ENCODE results near the gene SMURF1.
"Not testable (repeated sequence)": the region's sequence is repeated elsewhere in the genome, so short reads cannot be mapped to it uniquely, and the experiment has no call there.

Gene SMURF1

DNA sequence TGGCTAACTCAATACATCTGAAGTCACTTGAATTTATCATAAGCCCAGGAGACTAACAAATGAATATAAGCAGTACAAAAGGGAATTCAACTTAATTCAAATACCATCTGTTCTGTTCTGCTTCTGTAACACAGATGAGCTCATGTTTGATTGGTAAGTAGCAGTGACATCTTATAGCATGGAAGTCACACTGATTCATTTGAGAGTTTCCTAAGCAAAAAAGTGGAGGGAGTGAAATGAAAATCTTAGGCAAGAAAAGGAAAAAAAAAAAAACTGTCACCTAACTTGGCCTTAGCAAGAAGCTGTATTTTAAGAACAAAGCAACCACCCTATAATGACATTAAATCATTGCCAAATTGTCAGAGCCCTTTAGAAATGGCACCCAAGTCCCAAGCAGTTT, 49.5 kb downstream of the SMURF1 start:
- no peak for DNase-seq

- DNase-seq: no peak
Observed at GRCh38 chr7:99092064-99092720, 51.7 kb downstream of the SMURF1 start.

- no peak for DNase-seq
Observed at GRCh38 chr7:99090771-99091542, 53.0 kb downstream of the SMURF1 start.

GRCh38 chr7:99089914-99090629, 53.8 kb downstream of the SMURF1 start:
- DNase-seq: no peak

- no peak for DNase-seq
Observed at GRCh38 chr7:99086944-99087343, 57.0 kb downstream of the SMURF1 start.

GRCh38 chr7:99086532-99086931, 57.4 kb downstream of the SMURF1 start:
- no peak for DNase-seq

DNA sequence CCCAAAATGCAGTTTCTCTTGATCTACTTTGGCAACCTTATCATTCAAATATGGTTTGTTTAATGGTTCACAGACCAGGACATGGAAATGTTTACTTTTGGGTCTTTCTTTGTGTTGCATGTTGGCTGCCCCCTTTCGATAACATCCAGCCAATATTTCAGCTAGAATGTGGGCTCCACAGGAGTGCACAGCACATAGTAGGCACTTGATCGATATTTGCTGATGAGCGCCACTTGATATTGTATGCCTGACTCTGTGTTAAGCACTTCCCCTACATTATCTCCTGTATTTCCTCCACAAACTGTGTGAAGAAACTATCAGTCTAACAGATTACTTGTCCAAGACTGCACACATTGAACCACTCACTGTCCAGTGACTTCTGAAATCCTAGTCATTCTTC, 60.2 kb downstream of the SMURF1 start:
- no peak for DNase-seq

DNA sequence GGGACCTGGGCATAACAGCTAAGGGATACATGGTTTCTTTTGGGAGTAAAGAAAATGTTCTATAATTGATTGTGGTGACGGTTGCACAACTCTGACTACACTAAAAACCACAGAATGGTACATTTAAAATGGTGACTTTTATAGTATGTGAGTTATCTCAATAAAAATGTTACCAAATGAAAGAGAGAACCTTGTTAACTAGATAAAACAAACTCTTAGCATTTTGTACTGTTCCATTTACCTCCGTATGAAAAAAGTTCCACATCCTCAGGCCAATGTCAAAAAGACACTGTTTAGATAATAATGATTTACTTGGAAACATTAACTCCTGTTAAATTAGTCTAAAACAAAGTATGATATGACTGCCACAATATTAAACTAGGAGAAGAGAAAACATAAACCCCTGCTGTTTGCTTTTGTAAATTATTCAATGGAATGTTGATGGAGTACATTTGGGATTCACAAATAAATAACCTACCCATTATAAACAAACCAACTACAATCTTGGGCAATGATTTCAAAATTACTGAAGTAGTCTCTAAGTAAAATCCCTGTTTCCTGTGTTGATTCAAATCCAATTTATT, 60.7 kb downstream of the SMURF1 start:
- DNase-seq: no peak

DNA sequence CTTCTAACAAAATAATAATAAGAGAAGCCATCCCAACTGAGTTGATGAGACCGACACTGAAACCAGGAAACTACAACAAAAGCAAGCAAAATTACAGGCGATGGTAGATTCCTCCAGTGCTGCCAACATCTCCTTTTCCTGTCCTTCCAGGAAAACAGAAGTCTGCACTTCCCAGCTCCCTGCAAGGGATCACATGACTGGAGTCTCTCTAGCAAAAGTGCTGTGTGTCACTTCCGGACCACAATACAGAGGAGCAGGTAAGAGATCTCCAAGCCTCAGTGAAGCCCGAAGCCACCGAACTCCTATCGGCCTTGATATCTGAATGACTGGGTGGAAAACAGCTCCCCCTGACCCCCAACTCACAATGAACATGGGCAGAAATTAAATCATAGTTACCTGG, 63.2 kb downstream of the SMURF1 start:
- DNase-seq: no peak

DNA sequence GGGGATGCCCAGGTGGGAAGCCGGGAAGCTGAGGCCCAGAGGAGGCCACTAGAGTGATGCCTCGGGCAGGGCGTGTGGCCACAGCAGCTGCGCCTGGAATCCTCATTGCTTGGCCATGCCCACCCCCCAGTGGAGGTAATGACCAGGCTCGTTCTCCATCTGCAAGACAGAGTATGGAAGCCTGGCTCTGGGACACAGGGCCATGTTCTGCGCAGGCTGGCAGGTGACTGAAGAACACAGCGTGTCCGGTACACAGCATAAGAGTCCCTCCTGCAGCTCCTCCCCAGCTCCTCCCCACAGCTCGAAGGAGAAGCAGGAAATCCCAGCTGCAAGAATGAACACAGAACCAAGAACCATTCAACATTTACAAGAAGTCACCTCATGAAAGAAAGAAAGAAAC, 64.8 kb downstream of the SMURF1 start:
- no peak for DNase-seq

GRCh38 chr7:99078416-99078815, 65.5 kb downstream of the SMURF1 start:
- DNase-seq: no peak

DNA sequence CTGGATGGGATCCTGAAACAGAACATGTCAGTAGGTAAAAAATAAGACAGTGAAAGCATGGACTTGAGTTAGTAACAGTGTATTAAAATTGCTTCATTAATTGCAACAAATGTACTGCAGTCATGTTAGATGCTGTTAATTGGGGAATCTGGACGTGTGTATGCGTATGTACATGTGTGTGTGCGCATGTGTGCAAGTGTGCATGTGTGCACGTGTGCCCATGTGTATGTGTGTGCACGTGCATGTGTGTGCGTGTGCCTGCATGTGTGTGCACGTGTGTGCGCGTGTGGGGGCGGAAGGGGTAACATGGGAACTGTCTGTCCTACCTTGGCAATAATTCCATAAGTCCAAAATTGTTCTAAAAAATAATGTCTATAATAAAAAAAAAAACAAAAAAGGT, 67.3 kb downstream of the SMURF1 start:
- DNase-seq: no peak

DNA sequence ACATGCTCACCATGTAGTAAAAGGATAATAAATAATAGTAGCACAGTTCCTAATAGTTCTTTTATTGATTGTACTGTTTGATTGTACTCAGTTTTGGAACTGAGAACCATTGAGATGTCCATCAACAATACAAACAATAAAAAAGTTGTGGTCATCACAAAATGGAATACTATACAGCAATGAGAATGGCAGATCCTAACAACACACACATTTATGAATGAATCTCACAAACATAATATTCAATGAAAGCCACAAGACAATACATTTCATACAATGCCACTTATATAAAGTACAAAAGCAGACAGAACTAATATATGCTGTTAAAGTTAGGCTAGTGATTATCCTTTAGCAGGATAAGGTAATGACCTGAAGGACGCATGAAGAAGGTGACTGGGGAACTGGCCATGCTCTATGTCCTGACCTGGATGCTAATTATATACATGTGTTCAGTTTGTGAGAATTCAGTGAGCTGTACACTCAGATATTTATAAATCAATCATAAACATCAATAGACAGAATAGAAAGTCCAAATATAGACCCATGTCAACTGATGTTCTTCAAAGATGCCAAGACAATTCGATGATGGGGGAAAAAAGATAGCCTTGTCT, 70.0 kb downstream of the SMURF1 start:
- no peak for DNase-seq

DNA sequence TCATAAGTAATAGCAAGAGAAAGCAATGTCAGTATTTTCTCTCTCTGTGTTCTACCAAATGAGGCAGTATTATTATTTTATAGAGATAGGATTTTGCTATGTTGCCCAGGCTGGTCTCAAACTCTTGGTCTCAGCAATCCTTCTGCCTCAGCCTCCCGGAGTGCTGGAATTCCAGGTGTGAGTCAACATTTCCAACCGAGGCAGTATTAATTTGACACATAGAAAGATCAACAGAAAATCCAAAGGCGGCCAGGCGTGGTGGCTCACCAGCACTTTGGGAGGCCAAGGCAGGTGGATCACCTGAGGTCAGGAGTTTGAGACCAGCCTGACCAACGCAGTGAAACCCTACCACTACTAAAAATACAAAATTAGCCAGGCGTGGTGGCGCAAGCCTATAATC, 71.8 kb downstream of the SMURF1 start:
- no peak for DNase-seq

DNA sequence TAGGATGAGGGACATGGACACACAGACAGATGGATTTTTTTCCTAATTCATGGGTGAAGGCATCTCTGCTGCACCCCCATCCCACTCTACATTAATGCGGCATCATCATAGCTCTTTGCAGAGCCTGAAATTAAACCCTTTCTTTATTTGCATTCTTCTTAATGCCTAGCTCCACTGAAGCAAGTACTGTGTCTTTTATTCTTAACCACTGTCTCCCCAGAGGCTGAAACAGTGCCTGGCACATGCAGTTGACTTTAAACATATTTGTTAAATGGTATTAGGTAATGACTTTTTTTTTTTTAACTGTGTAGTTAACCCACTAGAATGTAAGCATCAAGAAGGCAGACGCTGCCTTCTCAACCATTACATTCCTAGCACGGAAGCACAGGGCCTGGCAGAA, 73.5 kb downstream of the SMURF1 start:
- no peak for DNase-seq

DNA sequence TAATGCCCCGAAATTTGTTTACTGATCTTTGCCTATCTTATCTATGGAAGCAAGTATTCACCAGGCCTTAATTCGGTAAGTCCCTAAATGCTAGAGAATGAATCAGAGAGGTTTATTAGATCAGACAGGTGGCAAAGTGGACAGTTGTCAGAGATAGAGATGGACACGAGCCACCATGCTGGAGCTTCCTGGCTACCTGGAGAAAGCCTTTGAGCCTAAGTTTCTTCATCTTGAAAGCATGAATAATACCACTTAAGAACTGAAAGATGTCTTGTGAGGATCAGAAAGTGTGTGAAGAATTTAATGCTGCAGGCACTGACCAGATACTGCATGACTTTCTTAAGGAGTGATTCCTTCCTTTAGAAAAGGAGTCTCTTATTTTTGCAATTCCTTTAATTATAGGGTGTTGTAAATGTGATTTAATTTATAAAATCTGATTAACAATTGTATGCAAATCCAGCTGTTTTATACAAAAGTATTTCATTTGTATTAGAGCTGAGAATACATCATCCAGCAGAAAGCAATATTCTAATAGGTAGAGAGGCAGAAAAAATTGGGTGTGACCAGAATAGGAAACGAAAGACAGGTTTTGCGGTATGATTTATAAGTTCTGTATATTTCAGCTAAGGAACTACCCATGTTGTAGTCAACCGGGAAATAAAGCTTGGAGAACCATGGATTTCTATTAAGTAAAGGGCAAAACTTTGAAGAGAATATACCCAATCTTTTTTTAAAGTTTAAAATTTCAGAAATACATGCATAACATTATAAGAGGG, 82.7 kb downstream of the SMURF1 start:
- no peak for DNase-seq

- no peak for DNase-seq
Observed at GRCh38 chr7:99054781-99055180, 89.1 kb downstream of the SMURF1 start.

DNA sequence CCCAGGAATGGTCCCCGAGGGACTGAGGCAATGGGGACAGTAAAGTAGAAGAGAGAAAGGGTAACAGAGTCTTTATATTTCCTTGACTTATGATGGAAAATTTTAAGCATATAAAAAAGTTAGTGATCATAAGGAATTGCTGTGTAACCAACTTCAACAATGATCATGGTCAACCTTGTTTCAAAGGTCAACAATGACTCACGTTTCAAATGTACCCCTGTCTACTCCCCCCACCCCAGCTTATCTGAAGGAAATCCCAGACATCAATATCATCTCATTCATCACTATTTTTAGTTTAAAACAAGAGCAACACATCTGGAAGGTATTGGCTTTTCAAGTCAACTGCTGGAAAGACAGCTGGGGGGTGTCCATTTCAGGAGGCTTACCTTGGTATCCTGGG, 92.9 kb downstream of the SMURF1 start:
- no peak for DNase-seq

- no peak for DNase-seq
Observed at GRCh38 chr7:99047526-99048077, 96.3 kb downstream of the SMURF1 start.

- no peak for DNase-seq
Observed at GRCh38 chr7:99046722-99047121, 97.2 kb downstream of the SMURF1 start.

DNA sequence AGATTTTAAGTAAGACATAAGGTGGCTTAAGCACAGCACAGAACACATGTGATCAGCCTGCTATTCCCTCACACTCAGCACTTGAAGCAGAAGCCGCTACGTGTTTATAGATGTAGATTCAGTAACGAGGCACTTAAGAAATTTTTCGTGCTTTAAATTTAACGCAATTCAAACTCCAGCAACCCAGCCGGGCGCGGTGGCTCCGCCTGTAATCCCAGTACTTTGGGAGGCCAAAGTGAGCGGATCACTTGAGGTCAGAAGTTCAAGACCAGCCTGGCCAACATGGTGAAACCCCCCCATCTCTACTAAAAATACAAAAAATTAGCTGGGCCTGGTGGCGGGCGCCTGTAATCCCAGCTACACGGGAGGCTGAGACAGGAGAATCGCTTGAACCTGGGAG, 97.6 kb downstream of the SMURF1 start:
- DNase-seq: not testable (repeated sequence)

- DNase-seq: not testable (repeated sequence)
Observed at GRCh38 chr7:99044858-99045257, 99.0 kb downstream of the SMURF1 start.
